Esophagus muscularis mucosa (tissue), 4 donors: Measurements from ENCODE around the gene TNRC6C. TPM values are rescaled to one million over a fixed set of nuclear protein-coding genes. Genes with fewer than 3 reads are reported as not detected.
A peak's percentile ranks its signal among the peaks of the same experiment; 100 is the strongest.

Experiments
- DNase-seq: peaks from one replicate; pipeline ENCODE4 v3.0.0-alpha.2; 2017; ENCODE audit errors: extremely low spot score
- H3K27ac ChIP-seq, 4 donors: fragments of 200-600 bp; sonication (generic); replicated peaks in 1 of 4; 1 replicate in 3 of 4; 2 replicates in 1 of 4; pipeline ENCODE4 v1.5.1; 2016 to 2019; ENCODE audit warnings: mild to moderate bottlenecking in 1 of 4
- H3K27me3 ChIP-seq, 4 donors: fragments of 200-600 bp; sonication (generic); one replicate each; pipeline versions ENCODE4 v1.5.1 to v1.6.0; 2016 to 2019
- H3K36me3 ChIP-seq, 4 donors: fragments of 200-600 bp; sonication (generic); one replicate each; pipeline ENCODE4 v1.5.1; 2016 to 2019
- H3K4me1 ChIP-seq, 4 donors: fragments of 200-600 bp; sonication (generic); one replicate each; pipeline ENCODE4 v1.5.1; 2016 to 2019
- H3K4me3 ChIP-seq, 4 donors: fragments of 200-600 bp; sonication (generic); 1 replicate in 2 of 4; 2 replicates in 2 of 4; pipeline ENCODE4 v1.5.1; 2016 to 2019; ENCODE audit warnings: mild to moderate bottlenecking in 4 of 4, moderate library complexity in 1 of 4
- H3K9me3 ChIP-seq, 4 donors: fragments of 200-600 bp; sonication (generic); 1 replicate in 3 of 4; 2 replicates in 1 of 4; pipeline ENCODE4 v1.5.1; 2016 to 2019
- CTCF ChIP-seq, 3 experiments: fragments of 200-600 bp in 2 of 3; fragments of 450-650 bp in 1 of 3; sonication (generic) in 2 of 3; IDR thresholded peaks; one replicate each; pipeline ENCODE4 v1.5.1; 2017 to 2019; ENCODE audit warnings: antibody characterized with exemption in 3 of 3, mild to moderate bottlenecking in 2 of 3, moderate library complexity in 1 of 3
- EP300 ChIP-seq: sonication (generic); formaldehyde crosslinking; IDR thresholded peaks from one replicate; pipeline ENCODE4 v1.6.1; 2017; ENCODE audit warnings: antibody characterized with exemption
- POLR2A ChIP-seq: fragments of 450-650 bp; IDR thresholded peaks from one replicate; pipeline ENCODE4 v1.6.1; 2017; ENCODE audit warnings: antibody characterized with exemption, moderate library complexity, mild to moderate bottlenecking, low read depth
- POLR2AphosphoS5 ChIP-seq, 2 donors: sonication (generic); formaldehyde crosslinking; IDR thresholded peaks; one replicate each; pipeline ENCODE4 v1.6.1; 2017; ENCODE audit warnings: antibody characterized with exemption in 2 of 2
- WGBS: methylation state at CpG from one replicate; pipeline ENCODE4 v1.1.5; 2018; 5-methylcytosine and 5-hydroxymethylcytosine counted together
- intact Hi-C: fragments of 100-400 bp; cut with DNase I; formaldehyde crosslinking; loops from one replicate; pipeline ENCODE4 v1.15.1; 2023
- total RNA-seq, 4 donors: library from RNA; depleted of rRNA; stranded (reverse); fragments of >200 nt; gene quantifications; one replicate each; pipeline versions ENCODE4 v1.1.0 to v1.2.1, GENCODE V29; 2016

TNRC6C gene
- total RNA-seq, 4 donors from 2014 or later, result 21.4 to 31.6 (median 29.0) TPM

- H3K36me3 ChIP-seq, result no peaks in the 10 kb centered on the region
- H3K4me3 ChIP-seq, result no peak overlapping the region
- H3K9me3 ChIP-seq, result no peaks in the 10 kb centered on the region
- H3K4me1 ChIP-seq, result peaks cover 0 to 10% (median 8%) of the 10 kb centered on the region in 4 donors
- DNase-seq, result no peak
- H3K27me3 ChIP-seq, result peaks cover 0 to 5% (median 0%) of the 10 kb centered on the region in 4 donors
- intact Hi-C loops, result no loop called here
- H3K27ac ChIP-seq, result no peak overlapping the region
- TF ChIP-seq POLR2A (no peak), EP300 (no peak), POLR2AphosphoS5 (IDR thresholded peaks at IDR 0.05) (no peak), CTCF (IDR thresholded peaks at IDR 0.05) (no peak)
- WGBS, result 87% methylated on average over 9 of the region's 9 CpGs
Measured at GRCh38 chr17:77923135-77923534, 35.4 kb upstream of the TNRC6C start.

DNA sequence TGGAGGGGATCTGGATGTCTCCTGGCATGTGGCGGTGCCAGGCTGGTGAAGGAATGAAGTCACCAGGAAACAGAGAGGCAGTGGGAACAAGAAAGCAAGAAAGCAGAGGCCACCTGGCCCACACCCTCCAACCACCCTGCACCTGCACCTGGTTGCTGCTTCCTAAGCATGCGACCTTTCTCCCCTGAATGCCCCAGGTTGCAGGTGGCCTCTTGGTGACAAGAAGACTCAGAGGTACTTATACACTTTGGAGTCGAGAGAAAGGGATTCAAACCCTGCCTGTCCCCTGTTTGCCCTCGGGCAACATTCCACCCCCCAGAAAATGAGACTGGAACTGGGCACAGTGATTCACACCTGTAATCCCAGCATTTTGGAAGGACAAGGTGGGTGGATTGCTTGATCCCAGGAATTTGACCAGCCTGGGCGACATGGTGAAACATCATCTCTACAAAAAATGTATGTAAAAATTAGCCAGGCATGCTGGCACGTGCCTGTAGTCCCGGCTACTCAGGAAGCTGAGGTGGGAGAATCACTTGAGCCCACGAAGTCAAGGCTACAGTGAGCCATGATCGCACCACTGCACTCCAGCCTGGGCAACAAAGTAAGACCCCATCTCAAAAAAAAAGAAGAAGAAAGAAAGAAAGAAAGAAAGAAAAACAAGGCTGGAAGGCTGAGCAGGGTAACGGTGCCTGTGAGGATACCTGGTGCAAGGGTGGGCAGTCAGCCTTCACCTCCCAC lies 34.6 kb upstream of the TNRC6C start:
- no peaks in the 10 kb centered on the region for H3K36me3 ChIP-seq
- H3K4me1 ChIP-seq, result peaks cover 0 to 10% (median 8%) of the 10 kb centered on the region in 4 donors
- no peak overlapping the region for H3K4me3 ChIP-seq
- no peak overlapping the region for H3K27ac ChIP-seq
- no peak for DNase-seq
- peaks cover 0 to 5% (median 0%) of the 10 kb centered on the region in 4 donors for H3K27me3 ChIP-seq
- TF ChIP-seq CTCF (IDR thresholded peaks at IDR 0.05), result no peak
- no peak for TF ChIP-seq POLR2AphosphoS5 (IDR thresholded peaks at IDR 0.05)
- no peak for TF ChIP-seq EP300
- TF ChIP-seq POLR2A, result no peak
- 88% methylated on average over 9 of the region's 10 CpGs for WGBS
- H3K9me3 ChIP-seq, result no peaks in the 10 kb centered on the region
- intact Hi-C loops, result no loop called here

DNA sequence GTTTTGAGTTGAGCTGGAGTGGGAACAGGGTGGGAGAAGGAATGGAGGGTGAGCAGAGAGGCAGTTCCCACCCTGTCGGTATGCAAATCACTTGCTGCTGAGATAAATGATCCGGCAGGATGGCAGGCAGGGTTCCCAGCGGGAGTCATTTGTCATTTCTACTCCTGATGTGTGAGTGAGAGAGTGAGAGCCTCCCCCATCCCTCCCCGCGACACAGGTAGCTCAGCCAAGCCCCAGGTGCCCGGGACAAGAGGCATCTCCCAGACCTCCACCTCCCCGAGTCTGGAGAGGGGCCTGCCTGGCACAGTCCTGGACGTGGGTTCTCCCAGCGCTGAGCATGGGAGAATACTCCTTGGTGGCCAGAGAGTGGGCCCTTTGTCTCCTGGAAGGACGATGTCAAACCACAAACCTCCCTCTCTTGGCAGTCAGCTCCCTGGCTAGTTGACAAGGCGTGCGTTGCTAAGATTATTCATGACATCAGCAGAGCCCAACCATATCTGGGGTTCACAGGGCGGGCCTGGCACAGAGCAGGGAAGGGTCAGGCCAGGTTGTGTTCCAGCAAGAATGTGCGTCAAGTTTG lies 33.7 kb upstream of the TNRC6C start:
- peak in 1 of 2 donors; percentile 11 for TF ChIP-seq POLR2AphosphoS5 (IDR thresholded peaks at IDR 0.05)
- no peak for TF ChIP-seq EP300
- no peak for TF ChIP-seq CTCF (IDR thresholded peaks at IDR 0.05)
- intact Hi-C loops, result no loop called here
- H3K9me3 ChIP-seq, result no peaks in the 10 kb centered on the region
- no peak for DNase-seq
- no peak overlapping the region for H3K27ac ChIP-seq
- H3K27me3 ChIP-seq, result peaks cover 0 to 5% (median 0%) of the 10 kb centered on the region in 4 donors
- H3K4me1 ChIP-seq, result peaks cover 0 to 10% (median 8%) of the 10 kb centered on the region in 4 donors
- 55% methylated on average over 14 of the region's 14 CpGs for WGBS
- H3K4me3 ChIP-seq, result no peak overlapping the region
- H3K36me3 ChIP-seq, result no peaks in the 10 kb centered on the region

DNA sequence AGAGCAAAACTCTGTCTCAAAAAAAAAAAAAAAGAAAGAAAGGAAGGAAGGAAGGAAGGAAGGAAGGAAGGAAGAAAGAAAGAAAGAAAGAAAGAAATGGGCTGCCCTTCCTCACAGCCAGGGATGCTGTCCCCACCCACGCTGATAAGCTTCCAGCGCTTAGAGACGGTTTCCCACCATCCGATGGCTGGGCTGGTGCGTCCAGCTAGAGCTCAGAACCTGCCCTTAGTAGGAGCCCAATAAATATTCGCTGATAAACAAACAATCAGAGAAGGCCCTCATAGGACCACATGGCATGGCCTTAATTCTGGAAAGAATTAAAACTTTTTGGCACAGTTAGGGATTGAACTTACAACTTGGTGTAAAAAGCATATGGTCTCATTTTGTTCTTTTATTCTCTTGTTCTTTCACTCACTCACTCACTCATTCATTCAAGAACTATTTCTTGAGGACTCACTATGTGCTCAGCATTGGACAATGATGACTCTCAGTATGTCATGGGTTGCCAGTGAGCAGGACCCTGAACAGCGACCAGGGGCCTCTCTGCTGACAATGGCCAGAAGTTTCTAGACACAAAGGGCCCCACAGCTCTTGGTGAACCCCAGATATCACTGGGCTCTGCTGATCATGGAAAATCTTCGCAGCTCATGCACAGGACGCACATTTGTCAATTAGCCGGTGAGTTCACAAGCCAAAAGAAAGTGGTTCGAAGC lies 32.5 kb upstream of the TNRC6C start:
- Histone ChIP-seq H3K27ac (no peak overlapping the region), H3K4me1 (peaks cover 0 to 10% (median 8%) of the 10 kb centered on the region in 4 donors), H3K36me3 (no peaks in the 10 kb centered on the region), H3K4me3 (no peak overlapping the region), H3K27me3 (peaks cover 0 to 5% (median 0%) of the 10 kb centered on the region in 4 donors), H3K9me3 (no peaks in the 10 kb centered on the region)
- 95% methylated on average over 11 of the region's 11 CpGs for WGBS
- no peak for TF ChIP-seq POLR2A
- TF ChIP-seq EP300, result no peak
- TF ChIP-seq POLR2AphosphoS5 (IDR thresholded peaks at IDR 0.05), result no peak
- no peak for TF ChIP-seq CTCF (IDR thresholded peaks at IDR 0.05)
- intact Hi-C loops, result no loop called here
- no peak for DNase-seq
